CD8-positive, alpha-beta memory T cell (primary cell): ENCODE measurements around the gene TRAF3IP1. TPM values are rescaled to one million over a fixed set of nuclear protein-coding genes. Genes with fewer than 3 reads are reported as not detected.

ENCODE experiments used
- CTCF ChIA-PET: fragments of 350-600 bp; sonication (Branson Sonifier 250); formaldehyde crosslinking; loops from one replicate; lab custom pipeline; 2021; ENCODE audit warnings: antibody characterized with exemption; lab: Charles Lee
- POLR2A ChIA-PET: fragments of 350-600 bp; sonication (Branson Sonifier 250); formaldehyde crosslinking; loops from one replicate; lab custom pipeline; 2021; ENCODE audit warnings: antibody characterized with exemption; lab: Charles Lee
- DNase-seq, 5 donors: peaks; one replicate each; pipeline versions ENCODE4 v3.0.0 to v3.0.0-alpha.2; 2020 to 2022; ENCODE audit warnings: mixed read lengths in 1 of 5
- H3K27ac ChIP-seq: one replicate; pipeline ENCODE4 v1.7.0; 2013; ENCODE audit warnings: low read depth, mild to moderate bottlenecking, low read length, moderate library complexity
- H3K27me3 ChIP-seq: 2 replicates; pipeline ENCODE4 v1.7.0; 2013; ENCODE audit warnings: low read length, mild to moderate bottlenecking; ENCODE audit not compliant: insufficient read depth, poor library complexity, severe bottlenecking
- H3K36me3 ChIP-seq: 2 replicates; pipeline ENCODE4 v1.7.0; 2013; ENCODE audit warnings: mild to moderate bottlenecking, low read length, moderate library complexity; ENCODE audit not compliant: insufficient read depth
- H3K4me1 ChIP-seq: 2 replicates; pipeline ENCODE4 v1.7.0; 2013; ENCODE audit warnings: mild to moderate bottlenecking, low read length, moderate library complexity; ENCODE audit not compliant: insufficient read depth
- H3K4me3 ChIP-seq: 2 replicates; pipeline ENCODE4 v1.7.0; 2013; ENCODE audit warnings: mild to moderate bottlenecking, low read length
- H3K9me3 ChIP-seq: 2 replicates; pipeline ENCODE4 v1.7.0; 2013; ENCODE audit warnings: mild to moderate bottlenecking, low read length
- H3K27ac Mint-ChIP-seq, 8 donors: one replicate each; pipeline ENCODE4 v1.8.0; 2020 to 2021; ENCODE audit warnings: mixed read lengths in 8 of 8, mild to moderate bottlenecking in 6 of 8, inconsistent platforms in 3 of 8, moderate library complexity in 3 of 8
- H3K27me3 Mint-ChIP-seq, 2 donors: one replicate each; pipeline ENCODE4 v1.8.0; 2020 to 2021; ENCODE audit warnings: mixed read lengths in 2 of 2, mild to moderate bottlenecking in 1 of 2, moderate library complexity in 1 of 2
- H3K36me3 Mint-ChIP-seq, 3 donors: one replicate each; pipeline ENCODE4 v1.8.0; 2020 to 2021; ENCODE audit warnings: mixed read lengths in 3 of 3, inconsistent platforms in 1 of 3, mild to moderate bottlenecking in 1 of 3
- H3K4me1 Mint-ChIP-seq, 3 donors: one replicate each; pipeline ENCODE4 v1.8.0; 2020 to 2021; ENCODE audit warnings: mixed read lengths in 3 of 3, inconsistent platforms in 1 of 3, mild to moderate bottlenecking in 1 of 3
- H3K4me3 Mint-ChIP-seq, 7 donors: one replicate each; pipeline ENCODE4 v1.8.0; 2020 to 2021; ENCODE audit warnings: mixed read lengths in 7 of 7, mild to moderate bottlenecking in 6 of 7, moderate library complexity in 4 of 7, inconsistent platforms in 2 of 7
- H3K9me3 Mint-ChIP-seq, 5 donors: one replicate each; pipeline ENCODE4 v1.8.0; 2020 to 2022; ENCODE audit warnings: mixed read lengths in 5 of 5, mild to moderate bottlenecking in 3 of 5, moderate library complexity in 2 of 5, inconsistent platforms in 1 of 5
- polyA plus RNA-seq: library from polyadenylated mRNA; unstranded; fragments of 300-500 nt; fragmentation: Illumina TruSeq; gene quantifications from one replicate; pipeline ENCODE4 v1.2.3, GENCODE V29; 2021
- total RNA-seq, 2 experiments: library from RNA; stranded (reverse); gene quantifications; one replicate each; pipeline ENCODE4 v1.2.3, GENCODE V29; 2021

TRAF3IP1 gene
- total and polyA plus RNA-seq, 3 experiments from 2014 or later = 10.2 to 15.9 (median 14.7) TPM

GRCh38 chr2:238418196-238418998 lies 98.1 kb downstream of the TRAF3IP1 start:
- peaks cover 0 to 4% (median 0%) of the 10 kb centered on the region in 5 donors for H3K9me3 Mint-ChIP-seq
- peaks cover 0 to 6% (median 3%) of the 10 kb centered on the region in 3 donors for H3K36me3 Mint-ChIP-seq

GRCh38 chr2:238418999-238419546 lies 98.8 kb downstream of the TRAF3IP1 start:
- H3K4me3 ChIP-seq = no peak overlapping the region
- H3K27ac ChIP-seq = no peak overlapping the region
- DNase-seq = no peak
- H3K9me3 ChIP-seq = no peaks in the 10 kb centered on the region
- ChIA-PET CTCF (no interaction called here), POLR2A (no interaction called here)
- Mint-ChIP-seq H3K4me3 (no peak overlapping the region), H3K27ac (peak overlapping the region in 1 of 8 donors; percentile 11), H3K9me3 (peaks cover 0 to 4% (median 0%) of the 10 kb centered on the region in 5 donors), H3K27me3 (no peaks in the 10 kb centered on the region), H3K36me3 (peaks cover 0 to 6% (median 3%) of the 10 kb centered on the region in 3 donors), H3K4me1 (peaks cover 9 to 19% (median 11%) of the 10 kb centered on the region in 3 donors)
- no peaks in the 10 kb centered on the region for H3K36me3 ChIP-seq
- no peaks in the 10 kb centered on the region for H3K27me3 ChIP-seq
- peaks cover 5% of the 10 kb centered on the region for H3K4me1 ChIP-seq

More at GRCh38 chr2:238418196-238418998, 98.1 kb downstream of the TRAF3IP1 start:
- DNase-seq = no peak
- Histone ChIP-seq H3K9me3 (no peaks in the 10 kb centered on the region), H3K4me1 (peaks cover 5% of the 10 kb centered on the region), H3K36me3 (no peaks in the 10 kb centered on the region), H3K4me3 (no peak overlapping the region), H3K27ac (no peak overlapping the region), H3K27me3 (no peaks in the 10 kb centered on the region)
- ChIA-PET CTCF (no interaction called here), POLR2A (no interaction called here)
- H3K27ac Mint-ChIP-seq = peak overlapping the region in 2 of 8 donors; percentile 11 to 12
- H3K4me3 Mint-ChIP-seq = no peak overlapping the region
- peaks cover 9 to 19% (median 11%) of the 10 kb centered on the region in 3 donors for H3K4me1 Mint-ChIP-seq
- H3K27me3 Mint-ChIP-seq = no peaks in the 10 kb centered on the region

- Mint-ChIP-seq H3K36me3 (peaks cover 0 to 6% (median 3%) of the 10 kb centered on the region in 3 donors), H3K9me3 (peaks cover 0 to 4% (median 0%) of the 10 kb centered on the region in 5 donors), H3K4me1 (peaks cover 3 to 15% (median 4%) of the 10 kb centered on the region in 3 donors), H3K4me3 (peak overlapping the region in 1 of 7 donors; percentile 11), H3K27ac (peak overlapping the region in 1 of 8 donors; percentile 3), H3K27me3 (no peaks in the 10 kb centered on the region)
- H3K4me3 ChIP-seq = no peak overlapping the region
- H3K27me3 ChIP-seq = no peaks in the 10 kb centered on the region
- H3K36me3 ChIP-seq = no peaks in the 10 kb centered on the region
- ChIA-PET POLR2A (no interaction called here), CTCF (no interaction called here)
- H3K27ac ChIP-seq = peak overlapping the region; percentile 59
- DNase-seq = no peak
- no peaks in the 10 kb centered on the region for H3K9me3 ChIP-seq
- H3K4me1 ChIP-seq = peaks cover 1% of the 10 kb centered on the region
Measured at GRCh38 chr2:238420442-238420841, 100.1 kb downstream of the TRAF3IP1 start.

- Mint-ChIP-seq H3K36me3 (peaks cover 0 to 6% (median 3%) of the 10 kb centered on the region in 3 donors), H3K9me3 (peaks cover 0 to under 1% (median 0%) of the 10 kb centered on the region in 5 donors), H3K4me3 (no peak overlapping the region), H3K4me1 (peaks cover 6 to 17% (median 8%) of the 10 kb centered on the region in 3 donors), H3K27me3 (no peaks in the 10 kb centered on the region), H3K27ac (peak overlapping the region in 1 of 8 donors; percentile 3)
- Histone ChIP-seq H3K4me1 (peaks cover 8% of the 10 kb centered on the region), H3K4me3 (no peak overlapping the region), H3K27me3 (no peaks in the 10 kb centered on the region), H3K27ac (peak overlapping the region; percentile 59), H3K9me3 (no peaks in the 10 kb centered on the region), H3K36me3 (no peaks in the 10 kb centered on the region)
- POLR2A ChIA-PET = no interaction called here
- DNase-seq = no peak
- CTCF ChIA-PET = no interaction called here
Measured at GRCh38 chr2:238420878-238421694, 100.8 kb downstream of the TRAF3IP1 start.

- CTCF ChIA-PET = no interaction called here
- H3K36me3 Mint-ChIP-seq = peaks cover 2 to 4% (median 3%) of the 10 kb centered on the region in 3 donors
- Histone ChIP-seq H3K4me1 (peaks cover 9% of the 10 kb centered on the region), H3K4me3 (no peak overlapping the region), H3K36me3 (no peaks in the 10 kb centered on the region), H3K27ac (peak overlapping the region; percentile 59), H3K9me3 (no peaks in the 10 kb centered on the region), H3K27me3 (no peaks in the 10 kb centered on the region)
- POLR2A ChIA-PET = no interaction called here
- peaks cover 7 to 15% (median 11%) of the 10 kb centered on the region in 3 donors for H3K4me1 Mint-ChIP-seq
- no peak overlapping the region for H3K4me3 Mint-ChIP-seq
- no peaks in the 10 kb centered on the region for H3K9me3 Mint-ChIP-seq
- H3K27me3 Mint-ChIP-seq = no peaks in the 10 kb centered on the region
- H3K27ac Mint-ChIP-seq = no peak overlapping the region
- DNase-seq = no peak
Measured at GRCh38 chr2:238421695-238422035, 101.3 kb downstream of the TRAF3IP1 start.

GRCh38 chr2:238422285-238422684 lies 102.0 kb downstream of the TRAF3IP1 start:
- Mint-ChIP-seq H3K4me3 (no peak overlapping the region), H3K27me3 (no peaks in the 10 kb centered on the region), H3K9me3 (no peaks in the 10 kb centered on the region), H3K36me3 (peaks cover 0 to 6% (median 3%) of the 10 kb centered on the region in 3 donors), H3K27ac (peak overlapping the region in 1 of 8 donors; percentile 57), H3K4me1 (peaks cover 8 to 15% (median 12%) of the 10 kb centered on the region in 3 donors)
- DNase-seq = no peak
- Histone ChIP-seq H3K4me3 (no peak overlapping the region), H3K27me3 (no peaks in the 10 kb centered on the region), H3K27ac (peak overlapping the region; percentile 59), H3K9me3 (no peaks in the 10 kb centered on the region), H3K36me3 (no peaks in the 10 kb centered on the region), H3K4me1 (peaks cover 9% of the 10 kb centered on the region)
- ChIA-PET POLR2A (no interaction called here), CTCF (no interaction called here)

- no peak overlapping the region for H3K4me3 ChIP-seq
- peak overlapping the region; percentile 9 for H3K27ac ChIP-seq
- H3K4me1 Mint-ChIP-seq = peaks cover 14 to 21% (median 19%) of the 10 kb centered on the region in 3 donors
- H3K27ac Mint-ChIP-seq = no peak overlapping the region
- peaks cover 0 to 11% (median 3%) of the 10 kb centered on the region in 3 donors for H3K36me3 Mint-ChIP-seq
- POLR2A ChIA-PET = no interaction called here
- CTCF ChIA-PET = no interaction called here
- H3K4me3 Mint-ChIP-seq = no peak overlapping the region
- no peaks in the 10 kb centered on the region for H3K9me3 ChIP-seq
- no peaks in the 10 kb centered on the region for H3K9me3 Mint-ChIP-seq
- H3K27me3 ChIP-seq = no peaks in the 10 kb centered on the region
- H3K36me3 ChIP-seq = no peaks in the 10 kb centered on the region
- H3K4me1 ChIP-seq = peaks cover 16% of the 10 kb centered on the region
- no peak for DNase-seq
- no peaks in the 10 kb centered on the region for H3K27me3 Mint-ChIP-seq
Measured at GRCh38 chr2:238422940-238423339, 102.6 kb downstream of the TRAF3IP1 start.
